K562 treated with DMSO at 1 percent for 48 hours (cell line): ENCODE measurements around the gene ZNF518A. TPM values are rescaled to one million over a fixed set of nuclear protein-coding genes. Genes with fewer than 3 reads are reported as not detected.

Experiments
- total RNA-seq: library from RNA; unstranded; fragments of 300-600 nt; gene quantifications from 2 replicates; pipeline ENCODE4 v1.2.3, GENCODE V29; 2022; ENCODE audit warnings: low replicate concordance; ENCODE audit errors: extremely low read depth

The ZNF518A gene, protein sequence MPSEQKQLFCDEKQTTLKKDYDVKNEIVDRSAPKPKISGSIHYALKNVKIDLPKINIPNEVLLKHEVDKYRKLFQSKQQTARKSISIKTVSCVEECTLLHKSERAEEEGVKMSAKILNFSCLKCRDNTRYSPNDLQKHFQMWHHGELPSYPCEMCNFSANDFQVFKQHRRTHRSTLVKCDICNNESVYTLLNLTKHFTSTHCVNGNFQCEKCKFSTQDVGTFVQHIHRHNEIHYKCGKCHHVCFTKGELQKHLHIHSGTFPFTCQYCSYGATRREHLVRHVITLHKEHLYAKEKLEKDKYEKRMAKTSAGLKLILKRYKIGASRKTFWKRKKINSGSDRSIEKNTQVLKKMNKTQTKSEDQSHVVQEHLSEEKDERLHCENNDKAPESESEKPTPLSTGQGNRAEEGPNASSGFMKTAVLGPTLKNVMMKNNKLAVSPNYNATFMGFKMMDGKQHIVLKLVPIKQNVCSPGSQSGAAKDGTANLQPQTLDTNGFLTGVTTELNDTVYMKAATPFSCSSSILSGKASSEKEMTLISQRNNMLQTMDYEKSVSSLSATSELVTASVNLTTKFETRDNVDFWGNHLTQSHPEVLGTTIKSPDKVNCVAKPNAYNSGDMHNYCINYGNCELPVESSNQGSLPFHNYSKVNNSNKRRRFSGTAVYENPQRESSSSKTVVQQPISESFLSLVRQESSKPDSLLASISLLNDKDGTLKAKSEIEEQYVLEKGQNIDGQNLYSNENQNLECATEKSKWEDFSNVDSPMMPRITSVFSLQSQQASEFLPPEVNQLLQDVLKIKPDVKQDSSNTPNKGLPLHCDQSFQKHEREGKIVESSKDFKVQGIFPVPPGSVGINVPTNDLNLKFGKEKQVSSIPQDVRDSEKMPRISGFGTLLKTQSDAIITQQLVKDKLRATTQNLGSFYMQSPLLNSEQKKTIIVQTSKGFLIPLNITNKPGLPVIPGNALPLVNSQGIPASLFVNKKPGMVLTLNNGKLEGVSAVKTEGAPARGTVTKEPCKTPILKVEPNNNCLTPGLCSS (N-terminal part only)
- total RNA-seq = not detected in 2 replicates

DNA sequence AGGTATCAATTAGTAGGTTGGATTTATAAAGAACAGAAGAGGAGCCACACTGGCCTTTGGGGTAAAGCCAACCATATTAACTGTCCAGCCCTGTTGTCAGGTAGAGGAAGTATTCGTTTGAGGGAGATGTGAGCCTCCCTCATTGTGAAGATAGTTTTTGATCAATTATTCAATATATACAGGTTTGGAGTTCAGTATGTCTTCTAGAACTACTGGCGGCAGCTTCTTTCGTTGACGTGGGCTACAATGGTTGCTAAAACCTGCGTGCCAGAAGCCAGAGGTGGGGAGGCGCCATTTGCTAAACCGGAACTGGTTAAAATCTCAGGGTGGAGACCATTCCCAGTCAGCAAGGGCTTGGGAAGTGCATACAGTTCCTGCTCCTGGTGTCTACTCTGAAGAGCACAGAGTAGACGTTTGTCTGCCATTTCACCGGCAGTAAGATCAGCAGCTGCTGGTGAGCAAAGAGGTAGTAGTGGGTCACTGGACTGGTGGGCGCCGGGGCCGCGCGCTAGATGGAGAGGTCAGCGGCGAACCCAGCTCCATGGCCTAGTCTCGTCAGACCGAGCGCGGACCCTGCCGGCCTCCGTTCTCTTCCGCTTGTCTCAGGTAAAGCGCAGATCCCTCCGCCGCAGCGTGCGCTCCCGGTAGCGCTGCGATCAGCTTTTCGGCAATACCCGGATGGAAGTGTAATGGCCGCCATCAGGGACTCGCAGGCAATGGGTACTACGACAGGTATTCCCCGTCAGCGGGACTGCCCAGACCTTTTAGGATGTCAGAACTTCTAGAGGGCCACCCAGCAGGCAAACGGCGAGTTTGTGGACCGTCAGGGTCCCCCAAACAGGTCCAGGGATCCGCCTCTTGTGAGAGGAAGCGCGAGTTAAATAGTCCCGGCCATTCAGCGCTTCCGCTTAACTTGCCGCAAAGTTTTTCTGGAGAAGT is at the start of gene ZNF518A:
Gene ZNF518A (plus strand): TSS at position 911 of the 939 bp plus-strand sequence. CDS start 26,026 bp downstream, outside the sequence.

Other genes starting within 250 kb of the ZNF518A start
- gene CC2D2B, start 222.3 kb upstream of the ZNF518A start, total RNA-seq = not detected in 2 replicates
- not detected in 2 replicates for gene CCNJ, start 86.7 kb upstream of the ZNF518A start, total RNA-seq
- not detected in 2 replicates for gene BLNK, start 141.3 kb downstream of the ZNF518A start, total RNA-seq
- not detected in 2 replicates for gene DNTT, start 174.1 kb downstream of the ZNF518A start, total RNA-seq
- not detected in 2 replicates for gene OPALIN, start 228.7 kb downstream of the ZNF518A start, total RNA-seq